GM21515 (cell line): ENCODE measurements around the gene CREB5.

Experiments used
- ATAC-seq: cut with Tn5 transposase; IDR thresholded peaks from one replicate; pipeline ENCODE4 v1.9.1; 2021; ENCODE audit not compliant: unreplicated experiment

Gene CREB5

DNA sequence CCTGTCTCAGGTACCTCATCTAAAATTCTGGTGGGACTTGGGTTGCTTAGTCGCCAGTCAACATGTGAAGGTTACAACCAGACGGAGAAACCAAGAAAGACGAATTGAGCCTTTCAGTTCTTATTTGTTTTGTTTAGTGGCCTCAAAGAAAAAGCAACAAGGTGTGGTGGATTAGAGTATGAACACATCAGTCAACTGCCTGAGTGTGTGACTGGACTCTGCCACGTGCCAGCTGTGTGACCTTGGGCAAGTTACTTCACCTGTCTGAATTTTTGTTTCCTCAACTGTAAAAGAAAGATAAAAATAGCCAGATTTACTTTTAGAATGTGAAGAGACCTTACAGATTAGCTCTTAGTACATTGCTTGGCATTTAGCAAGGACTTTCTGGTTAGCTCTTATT is 259.2 kb downstream of the CREB5 start:
- ATAC-seq, result no peak

DNA sequence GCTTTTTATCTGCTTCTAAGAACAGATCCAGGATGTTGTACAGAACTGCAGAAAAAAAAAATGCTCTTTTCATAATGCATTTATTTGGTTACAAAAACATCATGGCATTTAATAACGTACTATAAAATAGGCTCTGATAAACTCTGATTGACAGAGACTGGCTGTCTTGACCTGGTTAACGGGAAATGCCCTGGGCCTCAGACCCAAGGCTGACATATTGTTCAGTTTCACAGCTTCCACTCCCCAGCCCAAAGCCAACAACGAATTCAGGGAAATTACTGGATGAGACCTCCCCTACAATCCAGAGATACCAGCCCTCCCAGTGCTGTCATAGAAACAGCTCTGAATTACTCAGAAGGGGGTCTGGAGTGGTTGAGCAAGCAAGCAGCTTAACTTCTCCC is 260.1 kb downstream of the CREB5 start:
- no peak for ATAC-seq

DNA sequence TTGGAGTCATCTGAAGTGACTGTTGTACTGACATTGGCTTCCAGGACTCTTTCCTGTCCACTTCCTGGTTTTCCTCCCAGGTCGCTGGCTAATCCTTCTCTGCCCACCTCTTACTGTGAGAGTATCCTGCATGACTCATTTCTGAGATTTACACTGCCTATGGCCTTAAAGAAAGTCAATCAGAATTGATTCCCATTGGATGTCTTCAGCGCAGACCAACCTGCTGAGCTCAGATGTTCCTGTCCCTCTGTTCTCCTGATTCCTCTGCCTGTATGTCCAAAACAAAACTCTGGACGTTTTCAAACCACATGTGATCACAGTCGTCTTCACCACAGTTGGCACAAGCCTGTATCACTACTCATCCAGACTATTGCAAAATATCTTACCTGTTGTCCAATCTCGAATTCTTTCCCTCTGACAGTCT is 262.1 kb downstream of the CREB5 start:
- no peak for ATAC-seq

GRCh38 chr7:28675429-28675828 is 263.1 kb downstream of the CREB5 start:
- ATAC-seq, result no peak

GRCh38 chr7:28677668-28678067 is 265.4 kb downstream of the CREB5 start:
- ATAC-seq, result no peak

- ATAC-seq, result no peak
Measured at GRCh38 chr7:28678431-28678965, 266.2 kb downstream of the CREB5 start.

DNA sequence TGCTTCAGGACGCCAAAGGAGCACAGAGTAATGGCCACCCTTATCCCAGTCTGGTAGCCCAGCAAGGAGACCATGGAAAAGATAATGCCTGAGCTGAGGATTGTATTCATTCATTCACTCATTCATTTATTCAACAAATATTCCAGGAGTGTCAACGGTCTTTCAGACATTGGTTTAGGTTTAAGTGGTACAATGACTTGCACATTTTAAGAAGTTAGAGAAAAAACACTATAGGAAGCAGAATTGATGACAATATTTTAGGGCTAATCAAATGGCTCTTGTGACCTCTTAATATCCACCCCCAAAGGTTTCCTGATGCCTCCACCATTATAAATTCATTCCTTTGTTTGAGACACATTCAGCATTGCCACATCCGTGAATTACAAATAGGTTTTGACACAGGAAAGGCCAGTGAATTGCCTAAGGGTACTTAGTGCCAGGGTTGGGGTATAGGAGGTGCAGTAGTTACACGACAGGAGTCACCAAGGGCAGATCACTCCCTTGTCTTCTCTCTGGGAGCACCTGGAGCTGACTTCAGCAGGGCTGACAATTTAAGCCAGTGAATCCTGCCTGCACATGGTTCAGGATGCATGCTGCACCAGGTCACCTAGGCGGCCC is 269.5 kb downstream of the CREB5 start:
- ATAC-seq, result no peak

- no peak for ATAC-seq
Measured at GRCh38 chr7:28682801-28683200, 270.5 kb downstream of the CREB5 start.

GRCh38 chr7:28684650-28685241 is 272.4 kb downstream of the CREB5 start:
- ATAC-seq, result peak; percentile 20

GRCh38 chr7:28685242-28685643 is 272.9 kb downstream of the CREB5 start:
- ATAC-seq, result peak; percentile 25

GRCh38 chr7:28685644-28686417 is 273.5 kb downstream of the CREB5 start:
- ATAC-seq, result peak; percentile 63

DNA sequence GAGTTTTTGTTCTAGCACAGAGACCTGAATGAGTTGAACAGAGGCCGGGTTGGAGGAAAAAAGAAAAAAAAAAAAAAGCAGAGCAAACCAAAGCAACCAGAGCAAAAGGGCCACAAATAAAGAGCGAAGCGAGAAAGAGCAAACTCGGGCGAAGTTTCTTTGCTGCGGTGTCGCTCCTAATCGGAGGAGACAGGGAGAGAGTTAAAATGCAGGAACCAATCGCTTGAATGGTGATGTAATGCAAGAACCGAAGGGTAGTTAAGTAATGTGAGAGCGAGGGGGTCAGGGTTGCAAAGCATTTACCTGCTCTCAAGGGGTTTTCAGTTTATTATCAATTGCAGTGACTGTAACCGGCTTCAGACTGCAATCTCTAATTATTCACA is 274.1 kb downstream of the CREB5 start:
- no peak for ATAC-seq

DNA sequence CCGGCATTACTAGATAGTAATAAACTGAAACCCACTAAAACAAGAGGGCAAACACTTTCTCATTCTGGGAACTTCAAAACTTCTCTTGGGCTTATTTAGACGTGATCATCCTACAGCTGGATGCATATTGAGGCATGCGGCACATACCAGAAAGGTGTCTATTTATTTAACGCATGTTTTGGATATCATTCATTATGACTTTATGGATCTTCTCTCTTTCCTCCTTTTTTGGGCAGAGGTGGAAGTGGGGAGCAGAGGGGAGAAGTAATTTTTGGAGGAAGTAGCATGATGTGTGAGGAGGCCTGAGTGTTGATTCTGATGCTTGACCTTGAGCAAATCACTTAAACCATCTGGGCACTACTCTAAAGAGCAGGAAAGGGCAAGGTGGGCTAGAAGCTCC is 275.2 kb downstream of the CREB5 start:
- ATAC-seq, result no peak

- ATAC-seq, result no peak
Measured at GRCh38 chr7:28688174-28688573, 275.9 kb downstream of the CREB5 start.

DNA sequence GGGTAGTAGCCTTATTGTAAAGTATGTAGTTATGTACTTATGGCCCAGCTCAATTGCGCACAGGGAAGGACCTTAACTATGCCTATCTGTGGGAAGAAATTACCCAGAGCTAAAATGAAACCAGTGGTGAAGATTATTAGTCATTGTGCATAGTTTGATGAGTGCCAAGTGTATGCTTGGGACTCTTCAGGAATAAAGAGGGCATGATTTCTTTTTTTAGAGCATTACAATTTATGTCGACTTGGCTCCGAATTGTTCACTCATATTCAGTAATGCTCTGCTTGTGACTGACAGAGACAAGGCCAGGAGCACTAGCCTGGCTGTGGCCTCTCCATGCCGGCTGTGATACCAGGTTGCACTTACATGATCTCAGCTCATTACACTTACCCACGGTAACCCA is 276.3 kb downstream of the CREB5 start:
- ATAC-seq, result no peak

GRCh38 chr7:28695300-28696295 is 283.3 kb downstream of the CREB5 start:
- no peak for ATAC-seq

DNA sequence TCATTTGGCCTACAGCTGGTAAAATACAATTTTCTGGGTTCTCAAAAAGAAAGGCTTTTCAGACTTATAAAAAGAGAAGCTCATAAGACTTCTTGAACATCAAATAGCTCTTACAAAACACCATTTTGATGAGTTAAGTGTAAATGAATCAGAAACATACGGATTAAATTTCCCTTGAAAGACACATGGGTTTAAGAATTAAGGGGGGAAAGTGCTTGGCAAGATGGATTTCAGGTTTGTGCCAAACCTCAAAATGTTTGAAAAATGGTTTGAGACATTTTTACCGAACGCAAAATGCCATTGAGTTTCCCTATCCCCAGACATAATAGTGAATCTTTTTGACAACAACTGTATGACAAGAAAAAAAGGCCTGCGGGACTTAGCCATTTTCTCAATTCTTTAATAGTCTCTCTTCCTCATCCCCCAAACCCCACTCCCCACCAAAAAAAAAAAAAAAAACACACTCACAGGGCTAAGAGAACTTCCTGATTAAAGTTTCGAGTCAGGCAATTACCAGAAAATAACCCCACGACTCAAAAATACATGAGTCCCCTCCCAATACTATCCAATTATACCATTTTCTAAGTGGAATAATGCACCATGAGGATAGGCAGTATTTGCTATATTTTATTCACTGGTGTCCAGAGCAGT is 285.7 kb downstream of the CREB5 start:
- no peak for ATAC-seq

DNA sequence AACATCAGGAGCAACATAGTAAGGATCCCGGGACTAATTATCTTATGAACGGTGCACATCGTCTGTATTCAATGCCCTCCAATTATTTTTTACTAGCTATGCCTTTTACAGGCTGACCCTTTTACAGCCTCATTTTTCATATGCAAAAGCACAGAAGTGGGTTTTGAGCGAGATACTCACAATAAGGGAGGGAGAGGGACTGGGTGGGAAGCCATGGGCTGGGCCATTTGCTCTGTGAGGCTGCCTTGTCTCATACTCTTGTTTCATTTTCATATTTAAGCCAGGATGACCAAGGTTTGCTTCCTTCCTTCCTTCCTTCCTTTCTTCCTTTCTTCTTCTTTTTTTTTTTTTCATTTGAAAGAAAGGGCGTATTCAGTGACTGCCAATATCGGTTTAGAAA is 286.5 kb downstream of the CREB5 start:
- no peak for ATAC-seq

DNA sequence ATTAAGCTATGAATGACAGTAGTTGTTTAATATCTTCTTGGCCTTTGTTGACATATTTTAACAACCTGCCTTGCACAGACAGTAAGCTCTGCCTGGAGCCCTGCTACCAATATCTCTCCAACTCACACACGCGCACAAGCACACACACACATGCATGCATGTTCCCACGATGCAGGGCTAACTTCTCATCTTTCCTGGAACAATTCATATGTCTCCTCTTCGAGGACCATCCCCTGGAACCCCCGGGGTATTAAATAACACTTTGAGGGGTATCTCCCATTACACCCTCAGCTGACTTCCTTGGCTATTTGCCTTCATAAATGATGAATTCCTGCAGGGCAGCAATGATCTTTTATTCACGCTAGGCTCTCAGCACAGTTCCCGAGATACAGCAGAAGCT is 287.8 kb downstream of the CREB5 start:
- ATAC-seq, result no peak

DNA sequence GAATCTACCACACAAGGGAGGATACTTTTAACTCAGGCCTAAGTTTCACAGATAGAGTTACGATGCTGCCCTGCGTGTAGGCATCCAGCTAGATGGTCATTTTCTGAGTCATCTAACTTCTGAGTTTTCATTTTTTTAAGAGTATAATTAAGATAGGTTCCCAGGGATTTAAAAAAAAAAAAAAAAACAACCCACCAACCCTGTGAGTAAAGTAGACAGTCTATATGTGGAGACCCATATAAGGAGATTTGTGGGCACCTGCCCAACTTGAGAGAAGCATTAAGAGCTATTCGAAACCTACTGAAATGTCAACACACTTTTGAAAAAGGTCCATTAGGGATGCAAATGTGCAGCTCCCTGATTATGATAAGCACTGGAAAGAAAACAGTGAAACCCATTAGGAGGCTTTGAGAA is 288.5 kb downstream of the CREB5 start:
- no peak for ATAC-seq
